IMR-90 (cell line): Measurements from ENCODE around the gene INPPL1.

Source experiments
- MAFK ChIP-seq: IDR thresholded peaks from 2 replicates; pipeline ENCODE4 v1.6.1; 2012; ENCODE audit warnings: low read depth, low read length, improper control_type of control experiment
- MXI1 ChIP-seq: IDR thresholded peaks from 2 replicates; pipeline ENCODE4 v1.6.1; 2012; ENCODE audit warnings: low read depth, mild to moderate bottlenecking, low read length, moderate library complexity, borderline replicate concordance
- POLR2A ChIP-seq: IDR thresholded peaks from 2 replicates; pipeline ENCODE4 v1.6.1; 2012; ENCODE audit warnings: mild to moderate bottlenecking, low read depth, low read length
- RFX5 ChIP-seq: IDR thresholded peaks from 2 replicates; pipeline ENCODE4 v1.8.0; 2012; ENCODE audit warnings: low read depth, mild to moderate bottlenecking, low read length, moderate library complexity
- TF ChIP-seq, protein P1 (sequence below): conservative IDR thresholded peaks from 2 replicates; pipeline ENCODE4 v1.5.1; 2012; ENCODE audit warnings: mild to moderate bottlenecking, low read depth, low read length, improper control_type of control experiment
- TF ChIP-seq, protein P2 (sequence below): fragments of 150-350 bp; IDR thresholded peaks from 2 replicates; pipeline ENCODE4 v1.6.1; 2017; ENCODE audit warnings: mild to moderate bottlenecking, antibody characterized with exemption, low read length, low read depth

DNA sequence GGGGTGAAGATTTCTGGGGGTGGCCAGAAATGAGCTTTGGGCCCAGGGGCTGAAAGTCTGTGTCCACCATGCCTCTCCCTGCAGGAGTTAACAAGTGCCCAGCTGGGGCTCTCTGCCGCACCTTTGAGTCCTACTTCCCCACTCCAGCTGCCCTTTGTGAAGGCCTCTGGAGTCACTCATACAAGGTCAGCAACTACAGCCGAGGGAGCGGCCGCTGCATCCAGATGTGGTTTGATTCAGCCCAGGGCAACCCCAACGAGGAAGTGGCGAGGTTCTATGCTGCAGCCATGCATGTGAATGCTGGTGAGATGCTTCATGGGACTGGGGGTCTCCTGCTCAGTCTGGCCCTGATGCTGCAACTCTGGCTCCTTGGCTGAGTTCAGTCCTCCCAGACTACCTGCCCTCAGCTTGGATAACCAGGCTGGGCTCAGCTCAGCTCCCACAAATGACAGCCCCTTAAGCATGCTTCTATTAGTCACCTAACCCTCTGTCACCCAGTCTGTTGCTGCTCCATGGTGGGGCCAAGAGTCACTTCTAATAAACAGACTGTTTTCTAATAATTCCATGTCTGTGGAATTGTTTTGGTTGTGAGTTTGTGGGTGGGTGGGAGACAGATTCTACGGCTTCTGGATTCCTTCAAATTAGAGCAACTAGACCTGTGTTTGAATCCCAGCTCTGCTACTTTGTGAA is 3.0 kb upstream of the INPPL1 start:
- TF ChIP-seq, protein P1, sequence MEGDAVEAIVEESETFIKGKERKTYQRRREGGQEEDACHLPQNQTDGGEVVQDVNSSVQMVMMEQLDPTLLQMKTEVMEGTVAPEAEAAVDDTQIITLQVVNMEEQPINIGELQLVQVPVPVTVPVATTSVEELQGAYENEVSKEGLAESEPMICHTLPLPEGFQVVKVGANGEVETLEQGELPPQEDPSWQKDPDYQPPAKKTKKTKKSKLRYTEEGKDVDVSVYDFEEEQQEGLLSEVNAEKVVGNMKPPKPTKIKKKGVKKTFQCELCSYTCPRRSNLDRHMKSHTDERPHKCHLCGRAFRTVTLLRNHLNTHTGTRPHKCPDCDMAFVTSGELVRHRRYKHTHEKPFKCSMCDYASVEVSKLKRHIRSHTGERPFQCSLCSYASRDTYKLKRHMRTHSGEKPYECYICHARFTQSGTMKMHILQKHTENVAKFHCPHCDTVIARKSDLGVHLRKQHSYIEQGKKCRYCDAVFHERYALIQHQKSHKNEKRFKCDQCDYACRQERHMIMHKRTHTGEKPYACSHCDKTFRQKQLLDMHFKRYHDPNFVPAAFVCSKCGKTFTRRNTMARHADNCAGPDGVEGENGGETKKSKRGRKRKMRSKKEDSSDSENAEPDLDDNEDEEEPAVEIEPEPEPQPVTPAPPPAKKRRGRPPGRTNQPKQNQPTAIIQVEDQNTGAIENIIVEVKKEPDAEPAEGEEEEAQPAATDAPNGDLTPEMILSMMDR: no peak
- TF ChIP-seq POLR2A (no peak), MXI1 (no peak), MAFK (no peak), RFX5 (no peak)
- TF ChIP-seq, protein P2, sequence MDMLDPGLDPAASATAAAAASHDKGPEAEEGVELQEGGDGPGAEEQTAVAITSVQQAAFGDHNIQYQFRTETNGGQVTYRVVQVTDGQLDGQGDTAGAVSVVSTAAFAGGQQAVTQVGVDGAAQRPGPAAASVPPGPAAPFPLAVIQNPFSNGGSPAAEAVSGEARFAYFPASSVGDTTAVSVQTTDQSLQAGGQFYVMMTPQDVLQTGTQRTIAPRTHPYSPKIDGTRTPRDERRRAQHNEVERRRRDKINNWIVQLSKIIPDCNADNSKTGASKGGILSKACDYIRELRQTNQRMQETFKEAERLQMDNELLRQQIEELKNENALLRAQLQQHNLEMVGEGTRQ: no peak
